Fibroblast of lung (primary cell): ENCODE data around the gene KEAP1.

Experiments used
- CTCF ChIP-seq, 2 donors: IDR thresholded peaks in 1 of 2; conservative IDR thresholded peaks in 1 of 2; 1 replicate in 1 of 2; 2 replicates in 1 of 2; pipeline ENCODE4 v1.5.1; 2011 to 2012; ENCODE audit warnings: low read length in 2 of 2, control low read depth in 1 of 2, inconsistent platforms in 1 of 2, low read depth in 1 of 2, mild to moderate bottlenecking in 1 of 2
- EZH2 ChIP-seq: IDR thresholded peaks from 2 replicates; pipeline ENCODE4 v1.5.1; 2012; ENCODE audit warnings: low read length, control low read depth, mild to moderate bottlenecking; ENCODE audit errors: missing control alignments

- TF ChIP-seq CTCF (conservative IDR thresholded peaks at IDR 0.05 in 1 of 2, IDR thresholded peaks at IDR 0.05 in 1 of 2; ENCODE audit: low read depth in 1 of 2, low read length in 2 of 2) (peak; percentile 23 to 40), EZH2 (no peak)
Measured at GRCh38 chr19:10478903-10479384, 24.2 kb downstream of the KEAP1 start.
